Upper lobe of left lung (tissue), 6 donors: ENCODE data around the gene TBX15. TPM values are rescaled to one million over a fixed set of nuclear protein-coding genes. Genes with fewer than 3 reads are reported as not detected.

Experiments
- ATAC-seq, 2 donors: fragments of 200-7000 bp; cut with Tn5 transposase; one replicate each; pipeline ENCODE4 v1.9.1; 2022; ENCODE audit warnings: mild to moderate bottlenecking in 2 of 2, moderate library complexity in 2 of 2; ENCODE audit not compliant: low FRiP score in 2 of 2
- DNase-seq, 2 donors: peaks; one replicate each; pipeline ENCODE4 v3.0.0-alpha.2; 2019 to 2020
- H3K27ac ChIP-seq, 4 donors: fragments of 200-600 bp; sonication (generic); one replicate each; pipeline ENCODE4 v1.5.1; 2016 to 2019
- H3K27me3 ChIP-seq, 4 donors: fragments of 200-600 bp; sonication (generic); one replicate each; pipeline ENCODE4 v1.5.1; 2017 to 2019
- H3K36me3 ChIP-seq, 4 donors: fragments of 200-600 bp; sonication (generic); one replicate each; pipeline ENCODE4 v1.5.1; 2016 to 2019
- H3K4me1 ChIP-seq, 4 donors: fragments of 200-600 bp; sonication (generic); one replicate each; pipeline ENCODE4 v1.5.1; 2018 to 2019
- H3K4me3 ChIP-seq, 4 donors: fragments of 200-600 bp; sonication (generic); one replicate each; pipeline ENCODE4 v1.5.1; 2017 to 2019; ENCODE audit warnings: mild to moderate bottlenecking in 2 of 4, moderate library complexity in 1 of 4
- H3K9me3 ChIP-seq, 4 donors: fragments of 200-600 bp; sonication (generic); one replicate each; pipeline ENCODE4 v1.5.1; 2018 to 2019
- EP300 ChIP-seq, 4 donors: sonication (generic); formaldehyde crosslinking; IDR thresholded peaks; one replicate each; pipeline ENCODE4 v1.5.1; 2017; ENCODE audit warnings: antibody characterized with exemption in 4 of 4, control low read depth in 2 of 4
- POLR2A ChIP-seq, 4 donors: fragments of 450-650 bp; IDR thresholded peaks; one replicate each; pipeline ENCODE4 v1.5.1; 2016 to 2017; ENCODE audit warnings: antibody characterized with exemption in 4 of 4, mild to moderate bottlenecking in 2 of 4
- POLR2AphosphoS5 ChIP-seq, 2 donors: sonication (generic); formaldehyde crosslinking; IDR thresholded peaks; one replicate each; pipeline ENCODE4 v1.5.1; 2017; ENCODE audit warnings: antibody characterized with exemption in 2 of 2
- WGBS, 2 donors: methylation state at CpG; one replicate each; pipeline ENCODE4 v1.1.5; 2017 to 2018; 5-methylcytosine and 5-hydroxymethylcytosine counted together
- total RNA-seq, 6 donors: library from RNA; depleted of rRNA in 4 of 6; stranded (reverse); fragments of >200 nt in 4 of 6; gene quantifications; one replicate each; pipeline versions ENCODE4 v1.1.0 to v1.2.1, GENCODE V29; 2016 to 2021
- TF ChIP-seq, protein P1 (sequence below), 6 experiments: fragments of 450-650 bp in 4 of 6; fragments of 200-600 bp in 2 of 6; sonication (generic) in 2 of 6; IDR thresholded peaks; one replicate each; pipeline ENCODE4 v1.5.1; 2016 to 2019; ENCODE audit warnings: antibody characterized with exemption in 6 of 6
- donor health status: DM: no; HTN: no; CAD: no; lungs with moderate emphysema.
- donor health status: DM: no; HTN: yes; CAD: no; lungs with severe emphysema.

TBX15 gene
- total RNA-seq, 6 donors from 2014 or later = 0.13 to 1.2 (median 0.39) TPM; not detected in 1

DNA sequence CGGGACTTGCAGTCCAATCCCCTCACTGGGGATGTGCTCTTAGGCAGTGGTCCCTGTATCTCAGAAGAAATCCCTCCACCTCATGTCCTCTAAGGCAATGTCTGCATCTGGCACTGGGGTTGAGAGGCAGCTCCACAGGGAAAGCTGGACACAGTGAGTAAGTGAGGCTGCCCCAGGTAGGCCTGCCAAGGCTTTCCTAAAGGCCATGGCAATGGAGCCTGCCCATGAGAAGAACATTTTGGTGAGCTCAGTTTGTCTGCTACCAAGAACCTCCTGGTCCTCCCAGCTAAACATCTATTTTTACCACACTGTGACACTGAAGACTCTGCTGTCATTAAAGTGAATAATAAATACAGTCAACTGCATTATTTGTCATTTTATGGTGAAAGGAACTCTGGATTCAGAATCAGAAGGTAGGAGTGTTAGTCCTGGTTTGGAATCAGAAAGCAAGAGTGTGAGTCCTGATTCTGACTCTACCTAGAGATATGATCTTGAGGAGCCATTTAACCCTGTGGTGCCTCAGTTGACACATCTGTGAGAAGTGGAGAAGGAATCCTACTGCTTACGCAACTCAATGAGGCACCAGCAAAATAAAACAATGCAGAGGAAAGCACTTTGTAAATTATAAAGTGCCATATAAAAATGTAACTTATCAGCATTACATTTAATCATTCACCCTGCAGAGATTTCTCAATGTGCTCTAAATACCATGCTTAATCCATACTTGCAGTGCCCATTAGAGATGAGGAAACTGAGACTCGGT is 41.0 kb downstream of the TBX15 start:
- Histone ChIP-seq H3K4me1 (no peaks in the 10 kb centered on the region), H3K4me3 (no peak overlapping the region), H3K9me3 (no peaks in the 10 kb centered on the region), H3K27me3 (no peaks in the 10 kb centered on the region), H3K27ac (no peak overlapping the region), H3K36me3 (no peaks in the 10 kb centered on the region)
- ATAC-seq (no peak), DNase-seq (no peak)
- TF ChIP-seq POLR2AphosphoS5 (IDR thresholded peaks at IDR 0.05) = no peak
- TF ChIP-seq, protein P1, sequence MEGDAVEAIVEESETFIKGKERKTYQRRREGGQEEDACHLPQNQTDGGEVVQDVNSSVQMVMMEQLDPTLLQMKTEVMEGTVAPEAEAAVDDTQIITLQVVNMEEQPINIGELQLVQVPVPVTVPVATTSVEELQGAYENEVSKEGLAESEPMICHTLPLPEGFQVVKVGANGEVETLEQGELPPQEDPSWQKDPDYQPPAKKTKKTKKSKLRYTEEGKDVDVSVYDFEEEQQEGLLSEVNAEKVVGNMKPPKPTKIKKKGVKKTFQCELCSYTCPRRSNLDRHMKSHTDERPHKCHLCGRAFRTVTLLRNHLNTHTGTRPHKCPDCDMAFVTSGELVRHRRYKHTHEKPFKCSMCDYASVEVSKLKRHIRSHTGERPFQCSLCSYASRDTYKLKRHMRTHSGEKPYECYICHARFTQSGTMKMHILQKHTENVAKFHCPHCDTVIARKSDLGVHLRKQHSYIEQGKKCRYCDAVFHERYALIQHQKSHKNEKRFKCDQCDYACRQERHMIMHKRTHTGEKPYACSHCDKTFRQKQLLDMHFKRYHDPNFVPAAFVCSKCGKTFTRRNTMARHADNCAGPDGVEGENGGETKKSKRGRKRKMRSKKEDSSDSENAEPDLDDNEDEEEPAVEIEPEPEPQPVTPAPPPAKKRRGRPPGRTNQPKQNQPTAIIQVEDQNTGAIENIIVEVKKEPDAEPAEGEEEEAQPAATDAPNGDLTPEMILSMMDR (IDR thresholded peaks at IDR 0.05) = no peak
- TF ChIP-seq POLR2A (IDR thresholded peaks at IDR 0.05) = no peak
- no peak for TF ChIP-seq EP300 (IDR thresholded peaks at IDR 0.05)
- WGBS, 2 donors = 80 to 82% methylated on average over 3 of the region's 3 CpGs

DNA sequence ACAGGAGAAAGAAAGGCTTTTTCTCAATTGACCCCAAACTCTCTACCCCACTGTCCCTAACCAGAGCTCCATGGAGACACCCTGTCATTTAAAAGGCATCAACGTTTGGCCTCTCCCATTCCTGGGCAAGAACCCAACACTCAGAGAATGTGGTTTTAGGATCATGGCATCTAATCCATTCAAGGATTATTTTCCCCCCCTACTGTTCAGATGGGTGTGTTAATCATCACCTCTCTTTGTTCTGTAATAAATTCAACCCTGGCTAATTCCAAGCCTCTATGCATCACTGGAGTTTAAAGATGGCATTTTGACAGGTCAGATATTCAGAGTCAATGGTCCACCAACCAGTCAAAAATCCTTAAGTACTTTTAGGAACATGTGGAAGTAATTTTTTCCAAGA is 42.7 kb downstream of the TBX15 start:
- H3K36me3 ChIP-seq = no peaks in the 10 kb centered on the region
- H3K4me1 ChIP-seq = no peaks in the 10 kb centered on the region
- no peak for ATAC-seq
- WGBS, 2 donors = 38 to 40% methylated on average over 1 of the region's 1 CpG
- H3K27ac ChIP-seq = no peak overlapping the region
- no peaks in the 10 kb centered on the region for H3K9me3 ChIP-seq
- no peak for TF ChIP-seq POLR2A (IDR thresholded peaks at IDR 0.05)
- no peak for TF ChIP-seq POLR2AphosphoS5 (IDR thresholded peaks at IDR 0.05)
- TF ChIP-seq, protein P1 (IDR thresholded peaks at IDR 0.05) = no peak
- TF ChIP-seq EP300 (IDR thresholded peaks at IDR 0.05) = no peak
- H3K4me3 ChIP-seq = no peak overlapping the region
- DNase-seq = no peak
- H3K27me3 ChIP-seq = no peaks in the 10 kb centered on the region

DNA sequence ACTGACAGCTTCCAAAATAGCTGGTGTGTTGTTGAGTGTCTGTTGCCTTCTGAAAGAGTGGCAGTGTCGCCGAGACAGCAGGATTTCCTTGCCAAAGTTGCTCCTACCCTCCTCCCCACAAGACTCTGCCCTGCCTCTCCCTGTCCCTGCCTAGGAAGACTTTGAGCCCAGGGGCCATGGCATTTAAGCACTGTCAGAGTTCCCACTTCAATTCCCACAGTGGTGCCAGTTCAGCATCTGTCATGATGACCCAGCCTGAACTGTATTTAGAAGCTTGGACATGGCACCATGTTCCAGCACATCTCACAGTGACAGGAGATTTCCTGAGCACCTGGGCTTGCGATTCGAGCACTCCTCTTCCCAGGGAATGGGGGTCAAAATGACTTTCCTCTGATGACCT is 43.6 kb downstream of the TBX15 start:
- no peak overlapping the region for H3K27ac ChIP-seq
- no peaks in the 10 kb centered on the region for H3K36me3 ChIP-seq
- no peaks in the 10 kb centered on the region for H3K4me1 ChIP-seq
- 54 to 69% methylated on average over 4 of the region's 4 CpGs for WGBS, 2 donors
- H3K9me3 ChIP-seq = no peaks in the 10 kb centered on the region
- no peak overlapping the region for H3K4me3 ChIP-seq
- ATAC-seq (no peak), DNase-seq (no peak)
- no peak for TF ChIP-seq EP300 (IDR thresholded peaks at IDR 0.05)
- TF ChIP-seq, protein P1 (IDR thresholded peaks at IDR 0.05) = no peak
- TF ChIP-seq POLR2A (IDR thresholded peaks at IDR 0.05) = no peak
- TF ChIP-seq POLR2AphosphoS5 (IDR thresholded peaks at IDR 0.05) = no peak
- H3K27me3 ChIP-seq = no peaks in the 10 kb centered on the region

DNA sequence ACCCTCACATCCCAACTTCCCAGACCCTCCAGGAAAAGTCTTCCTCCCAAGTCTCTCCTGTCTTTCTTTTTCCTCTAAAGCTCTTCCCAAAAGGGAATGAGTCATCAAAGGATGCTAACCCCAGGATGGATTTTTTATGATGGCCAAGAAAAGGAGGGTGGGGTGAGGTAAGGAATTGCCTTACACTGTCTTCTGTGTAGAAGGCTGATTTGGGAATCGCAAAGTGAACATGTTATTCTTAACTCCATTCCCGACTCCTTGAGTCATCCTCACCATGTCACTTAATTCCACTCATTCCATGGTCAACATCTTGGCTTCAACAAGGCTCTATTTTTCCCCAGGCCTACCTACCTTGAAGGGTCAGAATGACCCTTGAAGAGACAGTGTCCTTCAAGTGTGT is 44.0 kb downstream of the TBX15 start:
- no peaks in the 10 kb centered on the region for H3K36me3 ChIP-seq

More for the DNA sequence above, 44.0 kb downstream of the TBX15 start:
- no peak for DNase-seq
- no peaks in the 10 kb centered on the region for H3K27me3 ChIP-seq
- H3K27ac ChIP-seq = no peak overlapping the region
- H3K9me3 ChIP-seq = no peaks in the 10 kb centered on the region
- 84 to 88% methylated on average over 2 of the region's 2 CpGs for WGBS, 2 donors
- no peak overlapping the region for H3K4me3 ChIP-seq
- no peak for ATAC-seq
- no peaks in the 10 kb centered on the region for H3K4me1 ChIP-seq
- TF ChIP-seq POLR2AphosphoS5 (IDR thresholded peaks at IDR 0.05) (no peak), POLR2A (IDR thresholded peaks at IDR 0.05) (no peak), EP300 (IDR thresholded peaks at IDR 0.05) (no peak)
- TF ChIP-seq, protein P1 (IDR thresholded peaks at IDR 0.05) = no peak
